Astrocyte of the spinal cord (primary cell): ENCODE results near the gene SUCLG2.

Experiments used
- DNase-seq: peaks from one replicate; pipeline ENCODE4 v3.0.0; 2011; ENCODE audit warnings: low read depth, low spot score
- H3K4me3 ChIP-seq: 2 replicates; pipeline ENCODE4 v1.5.1; 2011; ENCODE audit warnings: low read depth, mild to moderate bottlenecking, low read length, moderate library complexity
- CTCF ChIP-seq: IDR thresholded peaks from 2 replicates; pipeline ENCODE4 v1.5.1; 2012; ENCODE audit warnings: low read depth, mild to moderate bottlenecking, low read length, inconsistent platforms
- in situ Hi-C: cut with HindIII; loops from 2 replicates; pipeline ENCODE4 v1.10.0; 2017; ENCODE audit warnings: low sequenced_read_pairs

SUCLG2 gene

GRCh38 chr3:67509471-67510075, 144.8 kb downstream of the SUCLG2 start:
- H3K4me3 ChIP-seq, result no peak overlapping the region
- DNase-seq, result no peak
- no peak for TF ChIP-seq CTCF
- in situ Hi-C loops, result no loop called here

GRCh38 chr3:67507584-67507983, 146.8 kb downstream of the SUCLG2 start:
- in situ Hi-C loops, result no loop called here
- no peak for DNase-seq
- H3K4me3 ChIP-seq, result no peak overlapping the region
- TF ChIP-seq CTCF, result no peak

GRCh38 chr3:67500709-67501108, 153.7 kb downstream of the SUCLG2 start:
- no peak for DNase-seq
- in situ Hi-C loops, result no loop called here
- no peak for TF ChIP-seq CTCF
- no peak overlapping the region for H3K4me3 ChIP-seq

GRCh38 chr3:67497746-67498145, 156.7 kb downstream of the SUCLG2 start:
- DNase-seq, result no peak
- no peak overlapping the region for H3K4me3 ChIP-seq
- no peak for TF ChIP-seq CTCF
- in situ Hi-C loops, result no loop called here

- no peak for DNase-seq
- H3K4me3 ChIP-seq, result no peak overlapping the region
- no peak for TF ChIP-seq CTCF
- in situ Hi-C loops, result no loop called here
These were observed 158.7 kb downstream of the SUCLG2 start for GRCh38 chr3:67495751-67496150.

- no peak for DNase-seq
- in situ Hi-C loops, result no loop called here
- TF ChIP-seq CTCF, result no peak
- no peak overlapping the region for H3K4me3 ChIP-seq
These were observed 160.6 kb downstream of the SUCLG2 start for GRCh38 chr3:67493808-67494207.

- TF ChIP-seq CTCF, result no peak
- DNase-seq, result no peak
- no peak overlapping the region for H3K4me3 ChIP-seq
- in situ Hi-C loops, result no loop called here
These were observed 163.8 kb downstream of the SUCLG2 start for GRCh38 chr3:67490658-67491057.
